Measurements from ENCODE around the gene CRYBA2. TPM values are rescaled to one million over a fixed set of nuclear protein-coding genes. Genes with fewer than 3 reads are reported as not detected.

Gene CRYBA2
- not detected for polyA plus RNA-seq (2013)

- WGBS (ENCODE audit: insufficient coverage) = 2% methylated on average over 66 of the region's 88 CpGs
- no peaks in the 10 kb centered on the region for H3K9me3 ChIP-seq (ENCODE audit: control extremely low read depth in 1 of 5, control insufficient read depth in 4 of 5, insufficient read depth in 2 of 5, low read depth in 1 of 5, low read length in 4 of 5)
- no peaks in the 10 kb centered on the region for H3K36me3 ChIP-seq (ENCODE audit: control insufficient read depth in 4 of 4, insufficient read depth in 4 of 4, low read length in 3 of 4)
- peak; percentile 28 to 63 (median 58) for DNase-seq
- ChIA-PET POLR2A (no interaction called here), CTCF (interaction anchor here (0.7 to 4.2 kb wide), 13 partner anchors 10 to 160 kb away, joined by 3 to 48 read pairs (median 6); no protein-coding TSS in a partner anchor)
- peaks cover 9 to 99% (median 56%) of the 10 kb centered on the region in 5 experiments for H3K27me3 ChIP-seq (replicated peaks in 2 of 5; ENCODE audit: control insufficient read depth in 4 of 5, insufficient read depth in 5 of 5, low read length in 4 of 5)
- H3K4me1 ChIP-seq (ENCODE audit: control extremely low read depth in 1 of 4, control insufficient read depth in 4 of 4, insufficient read depth in 4 of 4, low read length in 3 of 4) = peaks cover 0 to 23% (median 15%) of the 10 kb centered on the region in 4 experiments
- H3K27ac ChIP-seq (ENCODE audit: insufficient read depth in 1 of 2, low read depth in 1 of 2, low read length in 2 of 2, poor library complexity in 1 of 2, severe bottlenecking in 2 of 2) = no peak within 1 kb of the TSS
- H3K4me3 ChIP-seq (ENCODE audit: control insufficient read depth in 1 of 7, extremely low read depth in 1 of 7, insufficient read depth in 4 of 7, low read depth in 2 of 7, low read length in 6 of 7) = peak within 1 kb of the TSS in 4 of 7 experiments; percentile 4 to 59 (median 43)
These were observed at the start of gene CRYBA2 for GRCh38 chr2:218993345-218994315. Gene CRYBA2 (minus strand): TSS chr2:218993422. CDS start chr2:218993176, 246 bp downstream.

DNA sequence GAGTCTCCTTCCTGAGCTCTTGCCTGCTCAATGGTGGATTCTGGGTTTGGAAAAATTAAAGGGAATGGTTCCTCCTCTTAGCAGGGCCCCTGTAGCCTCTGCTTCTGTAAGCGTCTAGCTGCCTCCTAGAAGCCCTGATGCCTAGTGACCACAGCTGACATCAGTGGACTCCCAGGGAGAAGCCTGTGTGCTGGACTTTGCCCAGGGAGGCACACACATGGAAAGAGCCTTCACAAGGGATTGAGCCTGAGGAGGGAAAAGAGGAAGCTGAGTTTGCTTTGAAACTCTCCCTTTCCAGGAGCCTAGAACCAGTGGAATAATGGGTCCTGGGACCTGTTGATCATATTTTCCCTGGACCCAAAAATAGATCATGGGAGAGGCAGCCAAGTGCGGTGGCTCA lies 49.5 kb upstream of the CRYBA2 start:
- Histone ChIP-seq H3K27me3 (replicated peaks in 2 of 5; ENCODE audit: control insufficient read depth in 4 of 5, insufficient read depth in 5 of 5, low read length in 4 of 5) (peaks cover 4 to 83% (median 30%) of the 10 kb centered on the region in 5 experiments), H3K36me3 (ENCODE audit: control insufficient read depth in 4 of 4, insufficient read depth in 4 of 4, low read length in 3 of 4) (no peaks in the 10 kb centered on the region), H3K4me3 (ENCODE audit: control insufficient read depth in 1 of 7, extremely low read depth in 1 of 7, insufficient read depth in 4 of 7, low read depth in 2 of 7, low read length in 6 of 7) (no peak overlapping the region), H3K4me1 (ENCODE audit: control extremely low read depth in 1 of 4, control insufficient read depth in 4 of 4, insufficient read depth in 4 of 4, low read length in 3 of 4) (peaks cover 0 to 4% (median 1%) of the 10 kb centered on the region in 4 experiments), H3K27ac (ENCODE audit: insufficient read depth in 1 of 2, low read depth in 1 of 2, low read length in 2 of 2, poor library complexity in 1 of 2, severe bottlenecking in 2 of 2) (no peak overlapping the region), H3K9me3 (ENCODE audit: control extremely low read depth in 1 of 5, control insufficient read depth in 4 of 5, insufficient read depth in 2 of 5, low read depth in 1 of 5, low read length in 4 of 5) (peaks cover 0 to 7% (median 0%) of the 10 kb centered on the region in 5 experiments)
- WGBS (ENCODE audit: insufficient coverage) = 100% methylated on average over 1 of the region's 2 CpGs
- no peak for DNase-seq
- ChIA-PET CTCF (interaction anchor here (0.7 to 2.4 kb wide), 7 partner anchors 9 to 78 kb away, joined by 3 to 11 read pairs (median 3); no protein-coding TSS in a partner anchor), POLR2A (no interaction called here)

GRCh38 chr2:219042157-219042556 lies 48.9 kb upstream of the CRYBA2 start:
- Histone ChIP-seq H3K4me1 (ENCODE audit: control extremely low read depth in 1 of 4, control insufficient read depth in 4 of 4, insufficient read depth in 4 of 4, low read length in 3 of 4) (peaks cover 0 to 4% (median 1%) of the 10 kb centered on the region in 4 experiments), H3K27ac (ENCODE audit: insufficient read depth in 1 of 2, low read depth in 1 of 2, low read length in 2 of 2, poor library complexity in 1 of 2, severe bottlenecking in 2 of 2) (no peak overlapping the region), H3K36me3 (ENCODE audit: control insufficient read depth in 4 of 4, insufficient read depth in 4 of 4, low read length in 3 of 4) (no peaks in the 10 kb centered on the region), H3K9me3 (ENCODE audit: control extremely low read depth in 1 of 5, control insufficient read depth in 4 of 5, insufficient read depth in 2 of 5, low read depth in 1 of 5, low read length in 4 of 5) (peaks cover 0 to 7% (median 0%) of the 10 kb centered on the region in 5 experiments), H3K4me3 (ENCODE audit: control insufficient read depth in 1 of 7, extremely low read depth in 1 of 7, insufficient read depth in 4 of 7, low read depth in 2 of 7, low read length in 6 of 7) (no peak overlapping the region), H3K27me3 (replicated peaks in 2 of 5; ENCODE audit: control insufficient read depth in 4 of 5, insufficient read depth in 5 of 5, low read length in 4 of 5) (peaks cover 4 to 83% (median 35%) of the 10 kb centered on the region in 5 experiments)
- POLR2A ChIA-PET = no interaction called here
- WGBS (ENCODE audit: insufficient coverage) = 94% methylated on average over 3 of the region's 4 CpGs
- CTCF ChIA-PET = interaction anchor here (0.7 to 2.4 kb wide), 7 partner anchors 11 to 79 kb away, joined by 3 to 11 read pairs (median 5); no protein-coding TSS in a partner anchor
- DNase-seq = no peak

DNA sequence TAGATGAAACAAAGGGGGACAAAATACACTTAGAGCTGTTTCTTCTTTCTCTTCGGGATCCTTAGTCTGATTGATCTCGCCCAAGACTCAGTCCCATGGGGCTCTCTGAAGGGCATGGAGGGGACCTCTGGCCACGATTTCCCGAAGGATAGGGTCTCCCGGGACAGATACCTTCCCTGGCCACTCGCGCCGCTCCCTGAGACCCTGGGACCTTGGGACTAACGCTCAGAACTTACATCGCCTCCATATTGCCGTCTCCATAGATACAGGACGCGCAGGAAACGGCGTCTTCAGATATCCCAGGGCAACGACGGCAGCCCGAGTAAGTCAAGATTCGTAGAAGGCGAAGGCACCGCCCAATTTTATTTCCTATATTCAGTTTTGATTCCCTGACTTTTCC lies 48.0 kb upstream of the CRYBA2 start, which contains the start of gene CFAP65:
CFAP65 (minus strand) TSS at position 265 of the 400 bp plus-strand sequence. CDS start 2,468 bp downstream, outside the sequence.
- CTCF ChIA-PET = interaction anchor here (1.0 to 2.4 kb wide), 4 partner anchors 12 to 76 kb away, joined by 3 to 11 read pairs (median 7); no protein-coding TSS in a partner anchor
- Histone ChIP-seq H3K4me3 (ENCODE audit: control insufficient read depth in 1 of 7, extremely low read depth in 1 of 7, insufficient read depth in 4 of 7, low read depth in 2 of 7, low read length in 6 of 7) (peak within 1 kb of the TSS in 3 of 7 experiments; percentile 14 to 64 (median 56)), H3K4me1 (ENCODE audit: control extremely low read depth in 1 of 4, control insufficient read depth in 4 of 4, insufficient read depth in 4 of 4, low read length in 3 of 4) (peaks cover 0 to 4% (median 1%) of the 10 kb centered on the region in 4 experiments), H3K27me3 (replicated peaks in 2 of 5; ENCODE audit: control insufficient read depth in 4 of 5, insufficient read depth in 5 of 5, low read length in 4 of 5) (peaks cover 4 to 84% (median 35%) of the 10 kb centered on the region in 5 experiments), H3K36me3 (ENCODE audit: control insufficient read depth in 4 of 4, insufficient read depth in 4 of 4, low read length in 3 of 4) (no peaks in the 10 kb centered on the region), H3K9me3 (ENCODE audit: control extremely low read depth in 1 of 5, control insufficient read depth in 4 of 5, insufficient read depth in 2 of 5, low read depth in 1 of 5, low read length in 4 of 5) (peaks cover 0 to 7% (median 0%) of the 10 kb centered on the region in 5 experiments), H3K27ac (ENCODE audit: insufficient read depth in 1 of 2, low read depth in 1 of 2, low read length in 2 of 2, poor library complexity in 1 of 2, severe bottlenecking in 2 of 2) (no peak within 1 kb of the TSS)
- peak; percentile 38 to 50 (median 44) for DNase-seq
- 2% methylated on average over 21 of the region's 21 CpGs for WGBS (ENCODE audit: insufficient coverage)
- POLR2A ChIA-PET = interaction anchor here (0.6 to 0.9 kb wide), 2 partner anchors 11 to 15 kb away, joined by 3 read pairs; no protein-coding TSS in a partner anchor

DNA sequence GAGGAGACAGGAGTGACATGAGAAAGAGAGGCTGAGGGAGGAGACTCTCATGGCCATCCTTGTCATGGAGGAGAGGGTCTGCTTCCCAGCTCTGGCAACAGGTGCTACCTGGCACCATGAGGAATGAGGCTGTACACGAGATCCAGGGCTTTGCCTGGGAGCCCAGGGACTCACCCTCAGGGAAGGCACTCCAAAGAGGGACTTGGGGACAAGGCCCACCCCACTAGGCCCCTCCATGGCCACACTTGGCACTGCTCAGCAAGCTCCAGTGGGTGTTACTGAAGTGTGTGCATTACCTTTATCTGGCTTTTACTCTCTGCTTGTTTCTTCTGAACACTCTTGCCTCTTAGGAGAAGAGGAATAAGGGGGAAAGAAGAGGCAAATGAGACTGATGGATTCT lies 45.4 kb upstream of the CRYBA2 start:
- no peak for DNase-seq
- no peak overlapping the region for H3K27ac ChIP-seq (ENCODE audit: insufficient read depth in 1 of 2, low read depth in 1 of 2, low read length in 2 of 2, poor library complexity in 1 of 2, severe bottlenecking in 2 of 2)
- WGBS (ENCODE audit: insufficient coverage) = 29% methylated on average over 1 of the region's 1 CpG
- ChIA-PET CTCF (interaction anchor here (0.7 to 3.0 kb wide), 6 partner anchors 8 to 107 kb away, joined by 3 to 9 read pairs (median 5); no protein-coding TSS in a partner anchor), POLR2A (no interaction called here)
- no peak overlapping the region for H3K4me3 ChIP-seq (ENCODE audit: control insufficient read depth in 1 of 7, extremely low read depth in 1 of 7, insufficient read depth in 4 of 7, low read depth in 2 of 7, low read length in 6 of 7)
- peaks cover 7 to 87% (median 33%) of the 10 kb centered on the region in 5 experiments for H3K27me3 ChIP-seq (replicated peaks in 2 of 5; ENCODE audit: control insufficient read depth in 4 of 5, insufficient read depth in 5 of 5, low read length in 4 of 5)
- H3K9me3 ChIP-seq (ENCODE audit: control extremely low read depth in 1 of 5, control insufficient read depth in 4 of 5, insufficient read depth in 2 of 5, low read depth in 1 of 5, low read length in 4 of 5) = peaks cover 0 to 7% (median 0%) of the 10 kb centered on the region in 5 experiments
- H3K36me3 ChIP-seq (ENCODE audit: control insufficient read depth in 4 of 4, insufficient read depth in 4 of 4, low read length in 3 of 4) = no peaks in the 10 kb centered on the region
- H3K4me1 ChIP-seq (ENCODE audit: control extremely low read depth in 1 of 4, control insufficient read depth in 4 of 4, insufficient read depth in 4 of 4, low read length in 3 of 4) = peaks cover 0 to 4% (median 1%) of the 10 kb centered on the region in 4 experiments

DNA sequence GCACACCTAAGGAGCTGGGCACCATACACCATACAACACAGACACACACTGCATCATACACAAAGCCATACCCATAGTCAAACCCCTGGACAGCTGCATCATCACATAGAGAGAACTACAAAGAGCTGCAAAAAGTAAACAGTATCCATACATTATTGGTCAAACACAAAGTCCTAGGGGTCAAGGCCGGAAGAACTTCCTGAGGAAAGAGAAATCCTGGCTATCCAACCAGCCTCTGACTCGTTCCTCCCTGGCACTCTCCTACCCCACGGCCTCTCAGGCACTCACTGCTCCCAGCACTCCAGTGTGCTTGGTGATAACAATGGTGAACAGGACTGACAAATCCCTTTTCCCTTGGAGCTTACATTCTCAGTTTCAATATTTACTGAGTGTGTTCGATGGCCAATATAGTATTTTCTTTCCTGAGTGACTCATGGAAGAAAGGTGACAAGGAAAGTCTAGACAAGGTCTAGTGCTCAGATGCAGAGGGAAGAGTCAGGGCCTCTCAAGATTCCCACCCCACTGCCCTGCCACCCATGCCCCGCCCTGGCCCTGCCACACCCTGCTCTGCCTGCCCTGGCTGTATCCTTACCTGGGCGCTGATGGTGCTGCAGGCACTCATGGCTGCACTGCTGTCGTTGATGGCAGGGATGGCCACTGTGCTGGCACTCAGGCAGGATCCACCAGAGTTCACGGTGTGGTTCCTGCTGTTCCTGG lies 44.7 kb upstream of the CRYBA2 start:
- Histone ChIP-seq H3K4me3 (ENCODE audit: control insufficient read depth in 1 of 7, extremely low read depth in 1 of 7, insufficient read depth in 4 of 7, low read depth in 2 of 7, low read length in 6 of 7) (no peak overlapping the region), H3K27ac (ENCODE audit: insufficient read depth in 1 of 2, low read depth in 1 of 2, low read length in 2 of 2, poor library complexity in 1 of 2, severe bottlenecking in 2 of 2) (no peak overlapping the region), H3K9me3 (ENCODE audit: control extremely low read depth in 1 of 5, control insufficient read depth in 4 of 5, insufficient read depth in 2 of 5, low read depth in 1 of 5, low read length in 4 of 5) (peaks cover 0 to 7% (median 0%) of the 10 kb centered on the region in 5 experiments), H3K4me1 (ENCODE audit: control extremely low read depth in 1 of 4, control insufficient read depth in 4 of 4, insufficient read depth in 4 of 4, low read length in 3 of 4) (peaks cover 0 to 4% (median 1%) of the 10 kb centered on the region in 4 experiments), H3K36me3 (ENCODE audit: control insufficient read depth in 4 of 4, insufficient read depth in 4 of 4, low read length in 3 of 4) (no peaks in the 10 kb centered on the region), H3K27me3 (replicated peaks in 2 of 5; ENCODE audit: control insufficient read depth in 4 of 5, insufficient read depth in 5 of 5, low read length in 4 of 5) (peaks cover 7 to 84% (median 33%) of the 10 kb centered on the region in 5 experiments)
- CTCF ChIA-PET = interaction anchor here (0.7 to 3.0 kb wide), 8 partner anchors 10 to 108 kb away, joined by 3 to 9 read pairs (median 5); no protein-coding TSS in a partner anchor
- POLR2A ChIA-PET = no interaction called here
- DNase-seq = no peak
- 75% methylated on average over 8 of the region's 8 CpGs for WGBS (ENCODE audit: insufficient coverage)
